ENCODE measurements around the gene KCNC3.

DNA sequence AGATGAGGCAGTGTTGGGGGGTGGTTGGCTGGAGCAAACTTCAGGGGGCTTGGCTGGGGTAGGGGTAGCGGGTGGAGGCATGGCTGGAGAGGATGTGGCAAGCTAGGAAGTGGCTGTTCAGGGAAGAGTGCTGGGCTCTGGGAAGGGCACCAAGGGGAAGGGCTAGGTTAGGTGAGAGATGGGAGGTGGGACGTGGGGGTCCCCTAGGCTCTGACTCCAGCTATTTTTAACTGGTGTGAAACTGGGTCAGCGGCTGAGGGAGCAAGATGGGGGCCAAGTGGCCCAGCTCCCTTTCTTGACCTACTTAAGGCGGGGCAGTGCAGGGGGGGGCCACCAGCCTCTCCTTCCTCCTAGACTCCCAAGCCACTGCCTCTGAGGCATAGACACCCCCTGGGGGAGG lies 7.3 kb downstream of the KCNC3 start:
- TF ChIP-seq EZH2 (IDR thresholded peaks at IDR 0.05; ENCODE audit: borderline replicate concordance, low read length), result no peak
- no peak for TF ChIP-seq CTCF (IDR thresholded peaks at IDR 0.05; ENCODE audit: low read length)
